Tibial nerve (tissue), 4 donors: ENCODE data around the gene ASB1.

Experiments
- CTCF ChIP-seq, 5 experiments: fragments of 200-600 bp in 3 of 5; fragments of 450-650 bp in 2 of 5; sonication (generic) in 3 of 5; IDR thresholded peaks; one replicate each; pipeline ENCODE4 v1.5.1; 2016 to 2019; ENCODE audit warnings: antibody characterized with exemption in 5 of 5, mild to moderate bottlenecking in 3 of 5, moderate library complexity in 2 of 5
- EP300 ChIP-seq, 2 donors: sonication (generic); formaldehyde crosslinking; IDR thresholded peaks; one replicate each; pipeline ENCODE4 v1.6.1; 2017; ENCODE audit warnings: antibody characterized with exemption in 2 of 2, mild to moderate bottlenecking in 1 of 2
- POLR2A ChIP-seq, 2 donors: fragments of 450-650 bp; IDR thresholded peaks; one replicate each; pipeline ENCODE4 v1.6.1; 2017; ENCODE audit warnings: antibody characterized with exemption in 2 of 2, mild to moderate bottlenecking in 2 of 2, moderate library complexity in 2 of 2

GRCh38 chr2:238498691-238499295 lies 72.1 kb downstream of the ASB1 start:
- TF ChIP-seq CTCF (IDR thresholded peaks at IDR 0.05) (no peak), POLR2A (IDR thresholded peaks at IDR 0.05) (no peak), EP300 (IDR thresholded peaks at IDR 0.05) (no peak)
